ENCODE measurements around the gene ERF.

The ERF gene

GRCh38 chr19:42286349-42287016 lies 31.6 kb upstream of the ERF start:
- peak; percentile 84 for DNase-seq

- peak; percentile 38 for DNase-seq
Observed at GRCh38 chr19:42285988-42286348, 31.0 kb upstream of the ERF start.

- DNase-seq, result peak; percentile 41
Observed at GRCh38 chr19:42285541-42285941, 30.6 kb upstream of the ERF start.

GRCh38 chr19:42284591-42285341 lies 29.8 kb upstream of the ERF start:
- DNase-seq, result peak; percentile 46

- DNase-seq, result peak; percentile 92
Observed at GRCh38 chr19:42284066-42284501, 29.2 kb upstream of the ERF start.

GRCh38 chr19:42283188-42284065 lies 28.5 kb upstream of the ERF start:
- DNase-seq, result peak; percentile 98

GRCh38 chr19:42282819-42283187 lies 27.9 kb upstream of the ERF start:
- no peak for DNase-seq

GRCh38 chr19:42281827-42282762 lies 27.2 kb upstream of the ERF start:
- peak; percentile 79 for DNase-seq

- DNase-seq, result peak; percentile 72
Observed at GRCh38 chr19:42281146-42281826, 26.4 kb upstream of the ERF start.

GRCh38 chr19:42280815-42281145 lies 25.9 kb upstream of the ERF start:
- no peak for DNase-seq

- DNase-seq, result peak; percentile 97
Observed at GRCh38 chr19:42279902-42280814, 25.2 kb upstream of the ERF start.

GRCh38 chr19:42279155-42279901 lies 24.4 kb upstream of the ERF start:
- peak; percentile 41 for DNase-seq

GRCh38 chr19:42278452-42279154 lies 23.7 kb upstream of the ERF start:
- DNase-seq, result no peak

- DNase-seq, result no peak
Observed at GRCh38 chr19:42277821-42278451, 23.0 kb upstream of the ERF start.

GRCh38 chr19:42276821-42277220 lies 21.9 kb upstream of the ERF start:
- no peak for DNase-seq

- DNase-seq, result peak; percentile 23
Observed at GRCh38 chr19:42276284-42276683, 21.4 kb upstream of the ERF start.

- no peak for DNase-seq
Observed at GRCh38 chr19:42275517-42275916, 20.6 kb upstream of the ERF start.

GRCh38 chr19:42275103-42275502 lies 20.2 kb upstream of the ERF start:
- no peak for DNase-seq
